ENCODE measurements around the gene CCDC15.
"Not testable (repeated sequence)": the region's sequence is repeated elsewhere in the genome, so short reads cannot be mapped to it uniquely, and the experiment has no call there.

CCDC15 gene

GRCh38 chr11:124961972-124962609 is 8.1 kb downstream of the CCDC15 start:
- peak; percentile 100 for ATAC-seq
- TF ChIP-seq SNAI2 (CRISPR knock-in tag; IDR thresholded peaks at IDR 0.05) (no peak), ESRRG (CRISPR knock-in tag; IDR thresholded peaks at IDR 0.05) (no peak), BACH2 (CRISPR knock-in tag; IDR thresholded peaks at IDR 0.05; ENCODE audit: borderline replicate concordance) (no peak), PPARA (CRISPR knock-in tag; IDR thresholded peaks at IDR 0.05; ENCODE audit: borderline replicate concordance) (no peak), RARB (CRISPR knock-in tag; IDR thresholded peaks at IDR 0.05) (no peak), ZFP30 (CRISPR knock-in tag; IDR thresholded peaks at IDR 0.05) (no peak), ZNF565 (CRISPR knock-in tag; conservative IDR thresholded peaks at IDR 0.05; ENCODE audit: low read depth) (no peak), ZNF70 (CRISPR knock-in tag; IDR thresholded peaks at IDR 0.05) (no peak), GLIS3 (CRISPR knock-in tag; IDR thresholded peaks at IDR 0.05) (no peak), ISL1 (CRISPR knock-in tag; IDR thresholded peaks at IDR 0.05) (no peak), ZFP3 (CRISPR knock-in tag; IDR thresholded peaks at IDR 0.05) (no peak), PATZ1 (CRISPR knock-in tag; IDR thresholded peaks at IDR 0.05; ENCODE audit: borderline replicate concordance) (no peak), TOX (CRISPR knock-in tag; IDR thresholded peaks at IDR 0.05; ENCODE audit: borderline replicate concordance) (no peak)
- TF ChIP-seq, protein P1, sequence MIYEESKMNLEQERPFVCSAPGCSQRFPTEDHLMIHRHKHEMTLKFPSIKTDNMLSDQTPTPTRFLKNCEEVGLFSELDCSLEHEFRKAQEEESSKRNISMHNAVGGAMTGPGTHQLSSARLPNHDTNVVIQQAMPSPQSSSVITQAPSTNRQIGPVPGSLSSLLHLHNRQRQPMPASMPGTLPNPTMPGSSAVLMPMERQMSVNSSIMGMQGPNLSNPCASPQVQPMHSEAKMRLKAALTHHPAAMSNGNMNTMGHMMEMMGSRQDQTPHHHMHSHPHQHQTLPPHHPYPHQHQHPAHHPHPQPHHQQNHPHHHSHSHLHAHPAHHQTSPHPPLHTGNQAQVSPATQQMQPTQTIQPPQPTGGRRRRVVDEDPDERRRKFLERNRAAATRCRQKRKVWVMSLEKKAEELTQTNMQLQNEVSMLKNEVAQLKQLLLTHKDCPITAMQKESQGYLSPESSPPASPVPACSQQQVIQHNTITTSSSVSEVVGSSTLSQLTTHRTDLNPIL (CRISPR knock-in tag; IDR thresholded peaks at IDR 0.05; ENCODE audit: low read depth), result no peak
- TF ChIP-seq, protein P2, sequence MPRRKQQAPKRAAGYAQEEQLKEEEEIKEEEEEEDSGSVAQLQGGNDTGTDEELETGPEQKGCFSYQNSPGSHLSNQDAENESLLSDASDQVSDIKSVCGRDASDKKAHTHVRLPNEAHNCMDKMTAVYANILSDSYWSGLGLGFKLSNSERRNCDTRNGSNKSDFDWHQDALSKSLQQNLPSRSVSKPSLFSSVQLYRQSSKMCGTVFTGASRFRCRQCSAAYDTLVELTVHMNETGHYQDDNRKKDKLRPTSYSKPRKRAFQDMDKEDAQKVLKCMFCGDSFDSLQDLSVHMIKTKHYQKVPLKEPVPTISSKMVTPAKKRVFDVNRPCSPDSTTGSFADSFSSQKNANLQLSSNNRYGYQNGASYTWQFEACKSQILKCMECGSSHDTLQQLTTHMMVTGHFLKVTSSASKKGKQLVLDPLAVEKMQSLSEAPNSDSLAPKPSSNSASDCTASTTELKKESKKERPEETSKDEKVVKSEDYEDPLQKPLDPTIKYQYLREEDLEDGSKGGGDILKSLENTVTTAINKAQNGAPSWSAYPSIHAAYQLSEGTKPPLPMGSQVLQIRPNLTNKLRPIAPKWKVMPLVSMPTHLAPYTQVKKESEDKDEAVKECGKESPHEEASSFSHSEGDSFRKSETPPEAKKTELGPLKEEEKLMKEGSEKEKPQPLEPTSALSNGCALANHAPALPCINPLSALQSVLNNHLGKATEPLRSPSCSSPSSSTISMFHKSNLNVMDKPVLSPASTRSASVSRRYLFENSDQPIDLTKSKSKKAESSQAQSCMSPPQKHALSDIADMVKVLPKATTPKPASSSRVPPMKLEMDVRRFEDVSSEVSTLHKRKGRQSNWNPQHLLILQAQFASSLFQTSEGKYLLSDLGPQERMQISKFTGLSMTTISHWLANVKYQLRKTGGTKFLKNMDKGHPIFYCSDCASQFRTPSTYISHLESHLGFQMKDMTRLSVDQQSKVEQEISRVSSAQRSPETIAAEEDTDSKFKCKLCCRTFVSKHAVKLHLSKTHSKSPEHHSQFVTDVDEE (CRISPR knock-in tag; IDR thresholded peaks at IDR 0.05), result no peak

DNA sequence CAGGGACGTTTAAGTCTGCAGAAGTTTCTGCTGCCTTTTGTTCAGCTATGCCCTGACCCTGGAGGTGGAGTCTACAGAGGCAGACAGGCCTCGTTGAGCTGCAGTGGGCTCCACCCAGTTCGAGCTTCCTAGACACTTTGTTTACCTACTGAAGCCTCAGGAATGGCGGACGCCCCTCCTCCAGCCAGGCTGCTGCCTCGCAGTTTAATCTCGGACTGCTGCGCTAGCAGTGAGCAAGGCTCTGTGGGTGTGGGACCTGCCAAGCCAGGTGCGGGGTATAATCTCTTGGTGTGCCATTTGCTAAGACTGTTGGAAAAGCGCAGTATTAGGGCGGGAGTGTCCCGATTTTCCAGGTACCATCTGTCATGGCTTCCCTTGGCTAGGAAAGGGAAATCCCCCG is 14.2 kb downstream of the CCDC15 start:
- not testable (repeated sequence) for ATAC-seq

DNA sequence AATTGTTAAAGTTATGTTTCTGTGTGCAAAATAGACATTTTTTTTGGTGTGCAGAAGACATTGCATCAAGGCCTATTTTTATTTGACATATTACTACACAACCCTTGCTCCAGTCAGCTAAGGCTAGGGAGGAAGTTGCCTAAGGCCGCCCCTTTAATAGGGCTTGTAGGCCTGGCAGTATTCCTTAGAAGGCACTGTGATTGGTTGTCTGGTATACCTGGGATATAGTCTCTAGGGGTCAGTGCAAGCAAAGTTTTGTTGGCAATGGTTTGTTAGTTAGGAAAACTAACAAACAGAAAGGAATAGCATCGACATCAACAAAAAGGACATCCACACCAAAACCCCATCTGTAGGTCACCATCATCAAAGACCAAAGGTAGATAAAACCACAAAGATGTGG is 16.9 kb downstream of the CCDC15 start:
- peak; percentile 57; the same call in 2 of the 3 replicates for ATAC-seq
- TF ChIP-seq PATZ1 (CRISPR knock-in tag; IDR thresholded peaks at IDR 0.05; ENCODE audit: borderline replicate concordance), result no peak
- no peak for TF ChIP-seq SNAI2 (CRISPR knock-in tag; IDR thresholded peaks at IDR 0.05)
- no peak for TF ChIP-seq CSDC2 (CRISPR knock-in tag; IDR thresholded peaks at IDR 0.05)
- TF ChIP-seq, protein P3, sequence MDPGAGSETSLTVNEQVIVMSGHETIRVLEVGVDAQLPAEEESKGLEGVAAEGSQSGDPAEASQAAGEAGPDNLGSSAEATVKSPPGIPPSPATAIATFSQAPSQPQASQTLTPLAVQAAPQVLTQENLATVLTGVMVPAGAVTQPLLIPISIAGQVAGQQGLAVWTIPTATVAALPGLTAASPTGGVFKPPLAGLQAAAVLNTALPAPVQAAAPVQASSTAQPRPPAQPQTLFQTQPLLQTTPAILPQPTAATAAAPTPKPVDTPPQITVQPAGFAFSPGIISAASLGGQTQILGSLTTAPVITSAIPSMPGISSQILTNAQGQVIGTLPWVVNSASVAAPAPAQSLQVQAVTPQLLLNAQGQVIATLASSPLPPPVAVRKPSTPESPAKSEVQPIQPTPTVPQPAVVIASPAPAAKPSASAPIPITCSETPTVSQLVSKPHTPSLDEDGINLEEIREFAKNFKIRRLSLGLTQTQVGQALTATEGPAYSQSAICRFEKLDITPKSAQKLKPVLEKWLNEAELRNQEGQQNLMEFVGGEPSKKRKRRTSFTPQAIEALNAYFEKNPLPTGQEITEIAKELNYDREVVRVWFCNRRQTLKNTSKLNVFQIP (CRISPR knock-in tag; IDR thresholded peaks at IDR 0.05; ENCODE audit: borderline replicate concordance, low read depth), result no peak
- no peak for TF ChIP-seq ZFP30 (CRISPR knock-in tag; IDR thresholded peaks at IDR 0.05)
- no peak for TF ChIP-seq PPARA (CRISPR knock-in tag; IDR thresholded peaks at IDR 0.05; ENCODE audit: borderline replicate concordance)
- TF ChIP-seq ZNF565 (CRISPR knock-in tag; conservative IDR thresholded peaks at IDR 0.05; ENCODE audit: low read depth), result no peak
- no peak for TF ChIP-seq ARNTL (CRISPR knock-in tag; IDR thresholded peaks at IDR 0.05; ENCODE audit: borderline replicate concordance, low read depth)
- TF ChIP-seq, protein P2 (CRISPR knock-in tag; IDR thresholded peaks at IDR 0.05), result no peak
- TF ChIP-seq OSR1 (CRISPR knock-in tag; IDR thresholded peaks at IDR 0.05), result no peak
- no peak for TF ChIP-seq RARB (CRISPR knock-in tag; IDR thresholded peaks at IDR 0.05)
- TF ChIP-seq BACH2 (CRISPR knock-in tag; IDR thresholded peaks at IDR 0.05; ENCODE audit: borderline replicate concordance), result no peak
- no peak for TF ChIP-seq ZC3H10 (CRISPR knock-in tag; IDR thresholded peaks at IDR 0.05)
- TF ChIP-seq ZNF70 (CRISPR knock-in tag; IDR thresholded peaks at IDR 0.05), result no peak
- TF ChIP-seq ZNF8 (CRISPR knock-in tag; IDR thresholded peaks at IDR 0.05), result no peak
- TF ChIP-seq TCF4 (CRISPR knock-in tag; IDR thresholded peaks at IDR 0.05; ENCODE audit: borderline replicate concordance), result no peak
- TF ChIP-seq, protein P1 (CRISPR knock-in tag; IDR thresholded peaks at IDR 0.05; ENCODE audit: low read depth), result no peak
- TF ChIP-seq ZFP3 (CRISPR knock-in tag; IDR thresholded peaks at IDR 0.05), result no peak
- TF ChIP-seq TOX (CRISPR knock-in tag; IDR thresholded peaks at IDR 0.05; ENCODE audit: borderline replicate concordance), result no peak

Measured in SK-N-SH treated with all-trans-retinoic acid at 6 μM for 48 hours (cell line).